Suprapubic skin (tissue), 4 donors: ENCODE data around the gene RSF1.
"Not testable (repeated sequence)": the region's sequence is repeated elsewhere in the genome, so short reads cannot be mapped to it uniquely, and the experiment has no call there.

Experiments used
- EP300 ChIP-seq: sonication (generic); formaldehyde crosslinking; IDR thresholded peaks from one replicate; pipeline ENCODE4 v1.6.1; 2017; ENCODE audit warnings: antibody characterized with exemption
- POLR2A ChIP-seq, 2 donors: fragments of 450-650 bp; IDR thresholded peaks; one replicate each; pipeline ENCODE4 v1.6.1; 2017; ENCODE audit warnings: antibody characterized with exemption in 2 of 2, mild to moderate bottlenecking in 2 of 2, moderate library complexity in 2 of 2
- POLR2AphosphoS5 ChIP-seq, 3 donors: sonication (generic); formaldehyde crosslinking; IDR thresholded peaks; one replicate each; pipeline ENCODE4 v1.6.1; 2017; ENCODE audit warnings: antibody characterized with exemption in 3 of 3
- TF ChIP-seq, protein P1 (sequence below), 2 donors: fragments of 200-600 bp in 1 of 2; fragments of 450-650 bp in 1 of 2; sonication (generic) in 1 of 2; IDR thresholded peaks; one replicate each; pipeline ENCODE4 v1.5.1; 2016 to 2019; ENCODE audit warnings: antibody characterized with exemption in 2 of 2, mild to moderate bottlenecking in 1 of 2, moderate library complexity in 1 of 2

DNA sequence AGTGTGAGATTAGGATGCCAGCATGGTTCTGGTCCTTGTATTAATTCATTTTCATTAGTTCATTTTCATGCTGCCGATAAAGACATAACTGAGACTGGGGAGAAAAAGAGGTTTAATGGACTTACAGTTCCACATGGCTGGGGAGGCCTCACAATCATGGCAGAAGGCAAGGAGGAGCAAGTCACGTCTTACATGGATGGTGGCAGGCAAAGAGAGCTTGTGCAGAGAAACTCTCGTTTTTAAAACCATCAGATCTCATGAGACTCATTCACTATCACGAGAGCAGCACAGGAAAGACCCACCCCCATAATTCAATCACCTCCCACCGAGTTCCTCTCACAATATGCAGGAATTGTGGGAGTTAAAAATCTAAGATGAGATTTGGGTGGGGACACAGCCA is 23.2 kb upstream of the RSF1 start:
- TF ChIP-seq, protein P1, sequence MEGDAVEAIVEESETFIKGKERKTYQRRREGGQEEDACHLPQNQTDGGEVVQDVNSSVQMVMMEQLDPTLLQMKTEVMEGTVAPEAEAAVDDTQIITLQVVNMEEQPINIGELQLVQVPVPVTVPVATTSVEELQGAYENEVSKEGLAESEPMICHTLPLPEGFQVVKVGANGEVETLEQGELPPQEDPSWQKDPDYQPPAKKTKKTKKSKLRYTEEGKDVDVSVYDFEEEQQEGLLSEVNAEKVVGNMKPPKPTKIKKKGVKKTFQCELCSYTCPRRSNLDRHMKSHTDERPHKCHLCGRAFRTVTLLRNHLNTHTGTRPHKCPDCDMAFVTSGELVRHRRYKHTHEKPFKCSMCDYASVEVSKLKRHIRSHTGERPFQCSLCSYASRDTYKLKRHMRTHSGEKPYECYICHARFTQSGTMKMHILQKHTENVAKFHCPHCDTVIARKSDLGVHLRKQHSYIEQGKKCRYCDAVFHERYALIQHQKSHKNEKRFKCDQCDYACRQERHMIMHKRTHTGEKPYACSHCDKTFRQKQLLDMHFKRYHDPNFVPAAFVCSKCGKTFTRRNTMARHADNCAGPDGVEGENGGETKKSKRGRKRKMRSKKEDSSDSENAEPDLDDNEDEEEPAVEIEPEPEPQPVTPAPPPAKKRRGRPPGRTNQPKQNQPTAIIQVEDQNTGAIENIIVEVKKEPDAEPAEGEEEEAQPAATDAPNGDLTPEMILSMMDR (IDR thresholded peaks at IDR 0.05), result not testable (repeated sequence)
- not testable (repeated sequence) for TF ChIP-seq POLR2A (IDR thresholded peaks at IDR 0.05); POLR2AphosphoS5 (IDR thresholded peaks at IDR 0.05); EP300
